Ovary (tissue), 3 donors: ENCODE data around the gene TMIGD3.

Experiments
- EP300 ChIP-seq: sonication (generic); formaldehyde crosslinking; IDR thresholded peaks from one replicate; pipeline ENCODE4 v1.6.1; 2017; ENCODE audit warnings: antibody characterized with exemption
- POLR2A ChIP-seq: fragments of 450-650 bp; IDR thresholded peaks from one replicate; pipeline ENCODE4 v1.6.1; 2017; ENCODE audit warnings: antibody characterized with exemption, mild to moderate bottlenecking, moderate library complexity
- TF ChIP-seq, protein P1 (sequence below), 3 donors: fragments of 450-650 bp in 2 of 3; fragments of 200-600 bp in 1 of 3; IDR thresholded peaks; one replicate each; pipeline versions ENCODE4 v1.5.1 to v1.8.0; 2016 to 2022; ENCODE audit warnings: antibody characterized with exemption in 3 of 3, mild to moderate bottlenecking in 1 of 3
- donor health status: DM: no; HTN: no; CAD: no.

DNA sequence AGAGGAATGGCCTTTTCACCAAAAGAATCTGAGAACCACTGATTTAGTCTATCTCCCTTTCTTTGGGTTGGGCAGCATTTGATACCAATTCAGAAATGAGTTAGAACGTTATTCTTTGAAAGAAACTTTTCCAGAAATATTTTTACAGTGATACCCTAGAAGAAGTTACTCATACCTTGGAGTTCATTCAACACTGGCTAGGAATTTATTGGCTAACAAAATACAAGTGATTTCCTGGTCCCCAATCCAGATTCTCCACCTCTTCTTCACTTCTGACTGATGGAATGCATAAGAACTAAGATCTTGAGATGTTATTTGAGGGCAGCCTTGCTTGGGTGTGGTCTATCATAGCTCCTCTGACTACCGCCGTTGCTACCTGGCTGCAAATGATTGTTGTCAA lies 20.3 kb downstream of the TMIGD3 start:
- TF ChIP-seq, protein P1, sequence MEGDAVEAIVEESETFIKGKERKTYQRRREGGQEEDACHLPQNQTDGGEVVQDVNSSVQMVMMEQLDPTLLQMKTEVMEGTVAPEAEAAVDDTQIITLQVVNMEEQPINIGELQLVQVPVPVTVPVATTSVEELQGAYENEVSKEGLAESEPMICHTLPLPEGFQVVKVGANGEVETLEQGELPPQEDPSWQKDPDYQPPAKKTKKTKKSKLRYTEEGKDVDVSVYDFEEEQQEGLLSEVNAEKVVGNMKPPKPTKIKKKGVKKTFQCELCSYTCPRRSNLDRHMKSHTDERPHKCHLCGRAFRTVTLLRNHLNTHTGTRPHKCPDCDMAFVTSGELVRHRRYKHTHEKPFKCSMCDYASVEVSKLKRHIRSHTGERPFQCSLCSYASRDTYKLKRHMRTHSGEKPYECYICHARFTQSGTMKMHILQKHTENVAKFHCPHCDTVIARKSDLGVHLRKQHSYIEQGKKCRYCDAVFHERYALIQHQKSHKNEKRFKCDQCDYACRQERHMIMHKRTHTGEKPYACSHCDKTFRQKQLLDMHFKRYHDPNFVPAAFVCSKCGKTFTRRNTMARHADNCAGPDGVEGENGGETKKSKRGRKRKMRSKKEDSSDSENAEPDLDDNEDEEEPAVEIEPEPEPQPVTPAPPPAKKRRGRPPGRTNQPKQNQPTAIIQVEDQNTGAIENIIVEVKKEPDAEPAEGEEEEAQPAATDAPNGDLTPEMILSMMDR (IDR thresholded peaks at IDR 0.05): no peak
- TF ChIP-seq POLR2A (no peak), EP300 (no peak)
